ENCODE measurements around the gene GPAT3. TPM values are rescaled to one million over a fixed set of nuclear protein-coding genes. Genes with fewer than 3 reads are reported as not detected.

GPAT3 gene
- total RNA-seq, 2 donors from 2014 or later, result 0.33 to 2.0 TPM

DNA sequence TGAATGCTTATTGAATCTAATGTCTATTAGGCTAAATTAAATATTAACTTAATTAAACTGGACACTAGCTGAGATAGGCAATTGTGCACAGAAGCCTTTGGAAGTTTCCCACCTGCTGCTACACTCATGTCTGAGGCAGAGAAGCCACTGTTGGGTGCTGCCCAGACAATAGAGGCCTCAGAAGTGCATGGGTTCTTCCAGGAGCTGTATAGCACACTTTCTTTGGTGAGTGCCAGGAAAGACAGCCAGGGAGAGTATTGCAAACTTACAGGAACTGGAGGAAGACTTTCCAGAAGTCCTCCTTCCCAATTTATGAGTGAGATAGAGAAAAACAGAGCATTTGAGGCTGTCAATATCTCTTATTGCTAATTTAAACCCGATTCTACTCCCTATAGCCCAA is 89.9 kb downstream of the GPAT3 start:
- Mint-ChIP-seq H3K9me3 (peaks cover 35% of the 10 kb centered on the region), H3K4me3 (no peak overlapping the region), H3K27me3 (ENCODE audit: insufficient read depth) (no peaks in the 10 kb centered on the region), H3K27ac (no peak overlapping the region), H3K4me1 (no peaks in the 10 kb centered on the region), H3K36me3 (ENCODE audit: low read depth) (peaks cover 4% of the 10 kb centered on the region)
- DNase-seq, result no peak
- Histone ChIP-seq H3K9ac (ENCODE audit: extremely low read depth, low read length, poor library complexity, severe bottlenecking) (no peak overlapping the region), H3K36me3 (ENCODE audit: control insufficient read depth, insufficient read depth, low read length) (no peaks in the 10 kb centered on the region), H3K9me3 (ENCODE audit: control insufficient read depth, low read length) (peaks cover 21% of the 10 kb centered on the region), H3K4me3 (ENCODE audit: low read length) (no peak overlapping the region), H3K27ac (ENCODE audit: low read depth, low read length) (no peak overlapping the region), H3K4me1 (ENCODE audit: control insufficient read depth, insufficient read depth, low read length) (no peaks in the 10 kb centered on the region), H3K27me3 (ENCODE audit: control insufficient read depth, insufficient read depth, low read length, poor library complexity, severe bottlenecking) (no peaks in the 10 kb centered on the region)
- TF ChIP-seq, protein P1, sequence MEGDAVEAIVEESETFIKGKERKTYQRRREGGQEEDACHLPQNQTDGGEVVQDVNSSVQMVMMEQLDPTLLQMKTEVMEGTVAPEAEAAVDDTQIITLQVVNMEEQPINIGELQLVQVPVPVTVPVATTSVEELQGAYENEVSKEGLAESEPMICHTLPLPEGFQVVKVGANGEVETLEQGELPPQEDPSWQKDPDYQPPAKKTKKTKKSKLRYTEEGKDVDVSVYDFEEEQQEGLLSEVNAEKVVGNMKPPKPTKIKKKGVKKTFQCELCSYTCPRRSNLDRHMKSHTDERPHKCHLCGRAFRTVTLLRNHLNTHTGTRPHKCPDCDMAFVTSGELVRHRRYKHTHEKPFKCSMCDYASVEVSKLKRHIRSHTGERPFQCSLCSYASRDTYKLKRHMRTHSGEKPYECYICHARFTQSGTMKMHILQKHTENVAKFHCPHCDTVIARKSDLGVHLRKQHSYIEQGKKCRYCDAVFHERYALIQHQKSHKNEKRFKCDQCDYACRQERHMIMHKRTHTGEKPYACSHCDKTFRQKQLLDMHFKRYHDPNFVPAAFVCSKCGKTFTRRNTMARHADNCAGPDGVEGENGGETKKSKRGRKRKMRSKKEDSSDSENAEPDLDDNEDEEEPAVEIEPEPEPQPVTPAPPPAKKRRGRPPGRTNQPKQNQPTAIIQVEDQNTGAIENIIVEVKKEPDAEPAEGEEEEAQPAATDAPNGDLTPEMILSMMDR (conservative IDR thresholded peaks at IDR 0.05), result no peak
- WGBS, 2 experiments (ENCODE audit: insufficient coverage in 1 of 2, insufficient read length in 1 of 2), result 91% methylated on average over 1 of the region's 1 CpG; no CpG with 5 or more reads in 1 of the 2 experiments

DNA sequence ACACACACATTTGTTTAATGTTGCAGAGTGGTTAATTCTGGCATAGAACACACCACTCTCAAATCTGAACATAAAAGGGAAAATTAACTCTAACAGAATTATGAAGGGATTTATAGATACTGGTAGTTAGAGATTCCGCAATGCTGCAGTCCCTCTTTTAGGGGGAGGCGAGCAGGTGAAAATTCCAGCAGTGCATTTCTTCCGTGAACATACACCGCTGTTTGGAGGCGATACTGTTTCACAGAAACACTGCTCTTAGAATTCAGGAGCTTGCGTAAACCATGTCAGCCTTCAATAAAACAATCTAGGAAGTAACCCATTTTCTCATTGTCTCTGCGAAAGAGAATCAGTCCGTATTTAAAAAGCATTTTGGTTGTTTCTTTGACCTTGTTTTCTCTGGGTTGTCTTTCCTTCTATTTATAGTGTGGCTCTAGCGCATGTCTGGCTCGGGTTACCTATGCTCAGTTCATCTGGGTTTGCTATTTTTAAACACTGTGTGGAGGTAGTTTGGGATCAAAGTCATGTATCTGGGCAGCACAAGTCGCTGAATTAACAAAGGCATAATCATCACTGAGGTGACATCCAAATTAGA is 90.4 kb downstream of the GPAT3 start:
- Histone ChIP-seq H3K27me3 (ENCODE audit: control insufficient read depth, insufficient read depth, low read length, poor library complexity, severe bottlenecking) (no peaks in the 10 kb centered on the region), H3K4me1 (ENCODE audit: control insufficient read depth, insufficient read depth, low read length) (no peaks in the 10 kb centered on the region), H3K9me3 (ENCODE audit: control insufficient read depth, low read length) (peaks cover 17% of the 10 kb centered on the region), H3K4me3 (ENCODE audit: low read length) (no peak overlapping the region), H3K36me3 (ENCODE audit: control insufficient read depth, insufficient read depth, low read length) (no peaks in the 10 kb centered on the region), H3K27ac (ENCODE audit: low read depth, low read length) (no peak overlapping the region), H3K9ac (ENCODE audit: extremely low read depth, low read length, poor library complexity, severe bottlenecking) (no peak overlapping the region)
- WGBS, 2 experiments (ENCODE audit: insufficient coverage in 1 of 2, insufficient read length in 1 of 2), result 91 to 94% methylated on average over 9 to 11 of the region's 11 CpGs
- TF ChIP-seq, protein P1 (conservative IDR thresholded peaks at IDR 0.05), result no peak
- no peaks in the 10 kb centered on the region for H3K27me3 Mint-ChIP-seq (ENCODE audit: insufficient read depth)
- H3K4me1 Mint-ChIP-seq, result no peaks in the 10 kb centered on the region
- no peak overlapping the region for H3K27ac Mint-ChIP-seq
- H3K9me3 Mint-ChIP-seq, result peaks cover 31% of the 10 kb centered on the region
- H3K36me3 Mint-ChIP-seq (ENCODE audit: low read depth), result peaks cover 4% of the 10 kb centered on the region
- no peak overlapping the region for H3K4me3 Mint-ChIP-seq
- DNase-seq, result no peak

DNA sequence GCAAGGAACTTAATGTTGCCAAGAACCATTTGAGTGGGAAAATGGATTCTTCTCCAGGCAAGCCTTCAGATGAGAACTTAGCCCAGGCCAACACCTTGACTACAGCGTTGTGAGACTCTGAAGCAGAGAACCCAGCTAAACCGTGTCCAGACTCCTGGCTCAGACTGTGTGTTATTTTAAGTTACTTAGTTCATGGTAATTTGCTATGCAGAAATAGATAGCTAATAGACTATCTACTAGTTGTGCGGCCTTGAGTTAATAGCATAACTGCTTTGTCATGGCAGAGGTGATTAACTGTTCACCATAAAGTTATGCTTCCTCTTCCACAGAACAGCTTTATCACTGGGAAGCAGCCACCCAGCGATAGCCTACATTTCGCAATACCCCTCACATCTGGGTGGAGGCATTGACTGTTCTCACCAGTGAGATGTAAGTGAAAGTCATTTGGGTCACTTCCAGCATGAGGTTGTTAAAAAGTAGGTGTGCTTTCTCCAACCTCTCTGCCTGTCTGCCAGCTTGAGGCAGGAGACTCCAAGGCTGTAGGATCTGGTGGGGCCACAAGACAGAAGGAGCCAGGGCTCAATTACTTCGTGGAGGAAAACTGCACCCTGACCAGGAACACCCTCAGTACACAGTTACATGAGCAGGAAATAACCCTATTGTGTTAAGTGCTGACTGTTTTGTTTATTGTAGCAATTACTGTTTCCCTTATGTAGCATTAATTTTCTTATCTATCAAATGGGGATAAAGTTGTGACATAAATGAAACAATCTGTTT is 94.2 kb downstream of the GPAT3 start:
- Histone ChIP-seq H3K27me3 (ENCODE audit: control insufficient read depth, insufficient read depth, low read length, poor library complexity, severe bottlenecking) (no peaks in the 10 kb centered on the region), H3K9me3 (ENCODE audit: control insufficient read depth, low read length) (no peaks in the 10 kb centered on the region), H3K9ac (ENCODE audit: extremely low read depth, low read length, poor library complexity, severe bottlenecking) (no peak overlapping the region), H3K27ac (ENCODE audit: low read depth, low read length) (no peak overlapping the region), H3K4me1 (ENCODE audit: control insufficient read depth, insufficient read depth, low read length) (no peaks in the 10 kb centered on the region), H3K36me3 (ENCODE audit: control insufficient read depth, insufficient read depth, low read length) (no peaks in the 10 kb centered on the region), H3K4me3 (ENCODE audit: low read length) (no peak overlapping the region)
- no peak overlapping the region for H3K4me3 Mint-ChIP-seq
- no peak overlapping the region for H3K27ac Mint-ChIP-seq
- 93 to 100% methylated on average over 2 to 6 of the region's 6 CpGs for WGBS, 2 experiments (ENCODE audit: insufficient coverage in 1 of 2, insufficient read length in 1 of 2)
- no peaks in the 10 kb centered on the region for H3K4me1 Mint-ChIP-seq
- no peaks in the 10 kb centered on the region for H3K27me3 Mint-ChIP-seq (ENCODE audit: insufficient read depth)
- no peaks in the 10 kb centered on the region for H3K9me3 Mint-ChIP-seq
- TF ChIP-seq, protein P1 (conservative IDR thresholded peaks at IDR 0.05), result no peak
- H3K36me3 Mint-ChIP-seq (ENCODE audit: low read depth), result no peaks in the 10 kb centered on the region
- no peak for DNase-seq

Measured in endodermal cell (in vitro differentiated cells).